Spleen (tissue), 11 donors: ENCODE data around the gene KLF2. TPM values are rescaled to one million over a fixed set of nuclear protein-coding genes. Genes with fewer than 3 reads are reported as not detected.

Experiments
- DNase-seq: peaks from one replicate; pipeline ENCODE4 v3.0.0-alpha.2; 2020
- H3K27ac ChIP-seq, 8 donors: fragments of 200-600 bp; sonication (generic) in 7 of 8; 1 replicate in 4 of 8; 2 replicates in 4 of 8; pipeline versions ENCODE4 v1.5.0 to v1.8.0; 2016 to 2021; ENCODE audit warnings: inconsistent platforms in 4 of 8, mild to moderate bottlenecking in 4 of 8, moderate library complexity in 1 of 8
- H3K27me3 ChIP-seq, 7 donors: fragments of 200-600 bp; sonication (generic) in 6 of 7; replicated peaks in 1 of 7; 1 replicate in 4 of 7; 2 replicates in 3 of 7; pipeline versions ENCODE4 v1.5.0 to v1.8.0; 2016 to 2021; ENCODE audit warnings: inconsistent platforms in 3 of 7, mild to moderate bottlenecking in 1 of 7
- H3K36me3 ChIP-seq, 6 donors: fragments of 200-600 bp; sonication (generic) in 5 of 6; 1 replicate in 4 of 6; 2 replicates in 2 of 6; pipeline versions ENCODE4 v1.5.0 to v1.8.0; 2016 to 2021; ENCODE audit warnings: inconsistent platforms in 2 of 6
- H3K4me1 ChIP-seq, 6 donors: fragments of 200-600 bp; sonication (generic) in 5 of 6; 1 replicate in 3 of 6; 2 replicates in 3 of 6; pipeline versions ENCODE4 v1.5.0 to v1.8.0; 2016 to 2021; ENCODE audit warnings: inconsistent platforms in 3 of 6
- H3K4me3 ChIP-seq, 8 donors: fragments of 200-600 bp; sonication (generic) in 7 of 8; 1 replicate in 4 of 8; 2 replicates in 4 of 8; pipeline versions ENCODE4 v1.5.0 to v1.8.0; 2016 to 2021; ENCODE audit warnings: inconsistent platforms in 4 of 8, mild to moderate bottlenecking in 4 of 8, moderate library complexity in 2 of 8
- H3K9me3 ChIP-seq, 8 donors: fragments of 200-600 bp; sonication (generic) in 7 of 8; 1 replicate in 4 of 8; 2 replicates in 4 of 8; pipeline versions ENCODE4 v1.5.0 to v1.8.0; 2016 to 2021; ENCODE audit warnings: inconsistent platforms in 4 of 8
- CTCF ChIP-seq, 11 experiments: fragments of 200-600 bp in 7 of 11; fragments of 450-650 bp in 4 of 11; sonication (generic) in 4 of 11; IDR thresholded peaks in 8 of 11; conservative IDR thresholded peaks in 3 of 11; 1 replicate in 7 of 11; 2 replicates in 4 of 11; pipeline versions ENCODE4 v1.4.0 to v1.8.0; 2016 to 2021; ENCODE audit warnings: antibody characterized with exemption in 11 of 11, inconsistent platforms in 4 of 11, mild to moderate bottlenecking in 1 of 11
- POLR2A ChIP-seq, 3 donors: fragments of 450-650 bp; IDR thresholded peaks; one replicate each; pipeline ENCODE4 v1.5.1; 2017; ENCODE audit warnings: antibody characterized with exemption in 3 of 3, mild to moderate bottlenecking in 1 of 3
- POLR2AphosphoS5 ChIP-seq, 3 donors: sonication (generic); formaldehyde crosslinking; IDR thresholded peaks; one replicate each; pipeline ENCODE4 v1.5.1; 2017; ENCODE audit warnings: antibody characterized with exemption in 3 of 3
- WGBS, 5 donors: extraction: QIAGEN DNeasy Blood & Tissue Kit in 3 of 5; methylation state at CpG; one replicate each; pipeline versions ENCODE4 v1.1.5 to v1.1.7; 2013 to 2018; 5-methylcytosine and 5-hydroxymethylcytosine counted together
- intact Hi-C: fragments of 100-400 bp; cut with DNase I; formaldehyde crosslinking; loops from one replicate; pipeline ENCODE4 v1.15.0; 2023; ENCODE audit warnings: low total_unique reads
- polyA plus RNA-seq, 3 donors: library from polyadenylated mRNA; stranded (reverse); fragments of 200-250 nt; gene quantifications; one replicate each; pipeline ENCODE4 v1.2.1, GENCODE V29; 2013
- total RNA-seq, 7 donors: library from RNA; depleted of rRNA in 3 of 7; stranded (reverse); fragments of >200 nt in 3 of 7; fragmentation: NEBNext Ultra II Directional in 4 of 7; extraction: Animal tissue kit (Norgen Biotek cat#: 25700) in 4 of 7; gene quantifications; one replicate each; pipeline versions ENCODE4 v1.1.0 to v1.2.1, GENCODE V29; 2016 to 2021
- donor health status: healthy with polysubstance abuse.
- donor health status: DM: no; HTN: no; CAD: no; lungs with moderate emphysema.
- donor health status: DM: no; HTN: no; CAD: no.
- donor health status: Bipolar disorder and iron deficiency.
- donor health status: healthy.
- donor health status: DM: no; HTN: no; CAD: no.
- donor health status: DM: yes; HTN: yes; CAD: no.

KLF2 gene
- total and polyA plus RNA-seq, 10 donors: 9.7 to 179 (median 105) TPM

DNA sequence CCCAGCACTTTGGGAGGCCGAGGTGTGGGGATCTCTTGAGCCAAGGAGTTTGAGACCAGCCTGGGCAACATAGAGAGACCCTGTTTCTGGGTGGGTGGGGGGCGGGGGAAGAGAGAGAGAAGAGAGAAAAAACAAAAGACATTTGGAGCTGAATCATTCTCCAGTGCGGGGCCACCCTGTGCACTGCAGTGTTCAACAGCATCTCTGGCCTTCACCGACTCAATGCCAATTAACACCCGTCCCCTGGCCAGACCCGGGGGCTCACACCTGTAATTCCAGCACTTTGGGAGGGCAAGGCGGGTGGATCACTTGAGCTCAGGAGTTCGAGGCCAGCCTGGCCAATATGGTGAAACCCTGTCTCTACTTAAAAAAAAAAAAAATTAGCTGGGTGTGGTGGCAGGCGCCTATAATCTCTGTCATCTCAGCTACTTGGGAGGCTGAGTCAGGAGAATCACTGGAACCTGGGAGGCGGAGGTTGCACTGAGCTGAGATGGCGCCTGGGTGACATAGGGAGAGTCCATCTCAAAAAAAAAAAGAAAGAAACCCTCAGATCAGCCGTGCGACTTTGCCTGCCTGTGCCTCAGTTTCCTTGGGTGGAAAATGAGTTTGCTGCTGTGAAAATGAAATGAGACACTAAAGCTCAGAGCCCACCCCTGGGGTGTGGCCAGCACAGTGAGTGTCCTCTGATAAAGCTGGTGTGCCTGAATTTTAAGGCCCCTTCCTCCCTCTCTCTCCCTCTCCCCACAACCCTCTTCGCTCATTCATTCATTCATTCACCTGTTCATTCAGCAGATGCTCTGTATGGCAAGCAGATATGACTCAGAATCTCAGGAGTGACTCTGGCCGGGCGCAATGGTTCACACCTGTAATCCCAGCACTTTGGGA, 6.4 kb downstream of the KLF2 start:
- H3K36me3 ChIP-seq: peaks cover 0 to 34% (median 12%) of the 10 kb centered on the region in 6 donors
- peak overlapping the region in 1 of 8 donors; percentile 97 for H3K4me3 ChIP-seq
- H3K9me3 ChIP-seq: no peaks in the 10 kb centered on the region
- peak in 1 of 3 donors; percentile 78 for TF ChIP-seq POLR2AphosphoS5 (IDR thresholded peaks at IDR 0.05)
- TF ChIP-seq POLR2A (IDR thresholded peaks at IDR 0.05): no peak
- TF ChIP-seq CTCF (IDR thresholded peaks at IDR 0.05 in 8 of 11, conservative IDR thresholded peaks at IDR 0.05 in 3 of 11): no peak
- 73 to 84% (median 79%) methylated on average over 16 of the region's 16 CpGs for WGBS, 5 donors
- H3K27ac ChIP-seq: peak overlapping the region in 7 of 8 donors; percentile 93 to 99 (median 96)
- no peak for DNase-seq
- intact Hi-C loops: no loop called here
- no peaks in the 10 kb centered on the region for H3K27me3 ChIP-seq
- peaks cover 27 to 89% (median 45%) of the 10 kb centered on the region in 6 donors for H3K4me1 ChIP-seq

DNA sequence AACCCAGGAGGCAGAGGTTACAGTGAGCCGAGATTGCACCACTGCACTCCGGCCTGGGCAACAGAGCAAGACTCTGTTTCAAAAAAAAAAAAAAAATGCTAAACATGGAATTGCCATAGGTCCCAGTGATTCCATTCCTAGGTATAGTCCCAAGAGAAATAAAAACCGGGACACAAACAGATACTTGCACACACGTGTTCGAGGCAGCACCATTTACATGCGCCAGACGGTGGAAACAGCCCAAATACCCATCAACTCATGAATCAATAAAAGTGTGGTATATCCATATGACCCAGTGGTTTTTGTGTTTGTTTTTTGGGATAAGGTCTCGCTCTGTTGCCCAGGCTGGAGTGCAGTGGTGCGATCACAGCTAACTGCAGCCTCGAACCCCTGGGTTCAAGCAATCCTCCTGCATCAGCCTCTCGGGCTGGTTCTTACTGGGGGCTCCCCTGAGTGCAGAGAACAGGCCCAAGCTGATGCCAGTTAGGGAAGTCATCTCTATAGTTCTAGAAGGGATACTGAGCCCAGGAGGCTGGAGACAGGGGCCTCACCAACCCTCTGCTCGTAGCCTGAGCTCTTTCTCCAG, 8.5 kb downstream of the KLF2 start:
- H3K4me3 ChIP-seq: no peak overlapping the region
- TF ChIP-seq POLR2A (IDR thresholded peaks at IDR 0.05): no peak
- no peak for TF ChIP-seq POLR2AphosphoS5 (IDR thresholded peaks at IDR 0.05)
- TF ChIP-seq CTCF (IDR thresholded peaks at IDR 0.05 in 8 of 11, conservative IDR thresholded peaks at IDR 0.05 in 3 of 11): no peak
- H3K36me3 ChIP-seq: peaks cover 0 to 14% (median under 1%) of the 10 kb centered on the region in 6 donors
- peaks cover 24 to 88% (median 36%) of the 10 kb centered on the region in 6 donors for H3K4me1 ChIP-seq
- H3K9me3 ChIP-seq: no peaks in the 10 kb centered on the region
- DNase-seq: no peak
- 89 to 97% (median 95%) methylated on average over 12 of the region's 12 CpGs for WGBS, 5 donors
- H3K27me3 ChIP-seq: no peaks in the 10 kb centered on the region
- peak overlapping the region in 1 of 8 donors; percentile 70 for H3K27ac ChIP-seq
- intact Hi-C loops: no loop called here

GRCh38 chr19:16334411-16334810, 9.8 kb downstream of the KLF2 start:
- Histone ChIP-seq H3K9me3 (no peaks in the 10 kb centered on the region), H3K27ac (peak overlapping the region in 3 of 8 donors; percentile 43 to 70 (median 62)), H3K4me3 (no peak overlapping the region), H3K27me3 (no peaks in the 10 kb centered on the region), H3K4me1 (peaks cover 24 to 88% (median 36%) of the 10 kb centered on the region in 6 donors), H3K36me3 (peaks cover 0 to under 1% (median 0%) of the 10 kb centered on the region in 6 donors)
- WGBS, 5 donors: 21 to 46% (median 29%) methylated on average over 1 of the region's 1 CpG
- intact Hi-C loops: no loop called here
- DNase-seq: no peak
- TF ChIP-seq POLR2A (IDR thresholded peaks at IDR 0.05): no peak
- TF ChIP-seq POLR2AphosphoS5 (IDR thresholded peaks at IDR 0.05): no peak

DNA sequence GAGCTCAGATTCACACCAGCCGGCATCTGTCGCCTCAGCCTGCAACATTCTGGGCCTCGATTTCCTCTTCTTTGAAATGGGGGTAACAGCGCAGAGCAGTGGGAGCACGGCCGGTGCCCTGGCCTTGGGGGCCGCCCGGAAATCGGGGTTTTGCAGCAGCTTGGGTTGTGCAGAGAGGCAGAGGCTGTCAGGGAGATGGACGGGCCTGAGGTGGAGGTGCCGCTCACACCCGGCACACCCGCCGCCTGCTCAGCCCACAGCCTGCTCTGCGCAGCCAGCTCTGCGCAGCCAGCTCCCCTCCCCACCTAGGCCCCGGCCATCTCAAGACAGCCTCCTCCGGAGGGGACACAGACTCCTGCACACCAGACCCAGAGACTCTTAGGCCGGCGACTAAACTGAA, 10.6 kb downstream of the KLF2 start:
- Histone ChIP-seq H3K4me1 (peaks cover 21 to 88% (median 35%) of the 10 kb centered on the region in 6 donors), H3K4me3 (no peak overlapping the region), H3K27ac (peak overlapping the region in 3 of 8 donors; percentile 33 to 70 (median 62)), H3K27me3 (no peaks in the 10 kb centered on the region), H3K9me3 (no peaks in the 10 kb centered on the region), H3K36me3 (no peaks in the 10 kb centered on the region)
- intact Hi-C loops: no loop called here
- WGBS, 5 donors: 92 to 97% (median 94%) methylated on average over 11 to 20 of the region's 20 CpGs
- TF ChIP-seq POLR2AphosphoS5 (IDR thresholded peaks at IDR 0.05) (peak in 1 of 3 donors; percentile 50), CTCF (IDR thresholded peaks at IDR 0.05 in 8 of 11, conservative IDR thresholded peaks at IDR 0.05 in 3 of 11) (no peak)
- peak; percentile 82 for DNase-seq
